ENCODE measurements around the gene UBR7. TPM values are rescaled to one million over a fixed set of nuclear protein-coding genes. Genes with fewer than 3 reads are reported as not detected.
"Not testable (repeated sequence)": the region's sequence is repeated elsewhere in the genome, so short reads cannot be mapped to it uniquely, and the experiment has no call there.

The UBR7 gene
- total RNA-seq, 1 donor from 2014 or later, result 7.8 TPM

DNA sequence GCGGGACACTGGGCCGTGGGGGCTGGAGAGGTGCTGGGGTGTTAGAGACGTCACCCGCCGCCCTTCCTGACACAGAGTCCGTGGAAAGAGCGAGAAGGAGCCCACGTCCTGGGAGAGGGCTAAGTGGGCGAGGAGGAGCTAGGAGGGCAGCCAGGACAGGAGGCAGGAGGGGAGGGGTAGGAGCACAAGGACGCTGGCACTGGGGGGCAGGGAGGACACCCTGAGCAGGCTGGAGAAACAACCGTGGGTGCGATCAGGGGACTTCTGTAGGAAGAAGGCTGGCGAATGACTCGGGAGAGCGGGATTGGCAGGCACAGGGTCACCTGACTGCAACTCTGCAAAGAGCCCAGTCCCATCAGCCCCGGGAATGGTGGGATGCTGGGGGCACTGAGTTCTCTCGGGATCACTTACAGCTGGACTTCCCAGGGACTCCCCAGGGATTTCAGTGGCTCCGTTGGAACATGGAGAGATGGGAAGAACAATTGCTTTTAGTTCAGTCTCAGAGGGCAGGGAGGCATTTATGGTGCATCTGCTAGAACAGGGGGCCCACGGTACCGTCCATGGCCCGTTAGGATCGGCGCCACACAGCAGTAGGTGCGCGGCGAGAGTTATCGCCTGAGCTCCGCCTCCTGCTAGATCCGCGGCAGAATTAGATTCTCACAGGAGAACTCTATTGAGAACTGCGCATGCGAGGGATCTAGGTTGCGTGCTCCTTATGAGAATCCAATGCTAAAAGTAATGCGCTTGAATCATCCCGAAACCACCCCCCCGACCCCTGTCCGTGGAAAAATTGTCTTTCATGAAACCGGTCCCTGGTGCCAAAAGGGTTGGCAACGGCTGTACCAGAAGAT, 24.3 kb downstream of the UBR7 start:
- peak; percentile 55 for DNase-seq (ENCODE audit: low read depth)
- H3K4me1 Mint-ChIP-seq (ENCODE audit: low read depth, unreplicated experiment), result peaks cover 9% of the 10 kb centered on the region
- H3K27ac Mint-ChIP-seq (ENCODE audit: unreplicated experiment), result no peak overlapping the region
- H3K9me3 Mint-ChIP-seq (ENCODE audit: unreplicated experiment), result peaks cover 5% of the 10 kb centered on the region
- H3K9ac ChIP-seq (ENCODE audit: low read length), result peak overlapping the region; percentile 81
- TF ChIP-seq EZH2 (IDR thresholded peaks at IDR 0.05; ENCODE audit: insufficient read depth, low read length), result no peak
- TF ChIP-seq, protein P1, sequence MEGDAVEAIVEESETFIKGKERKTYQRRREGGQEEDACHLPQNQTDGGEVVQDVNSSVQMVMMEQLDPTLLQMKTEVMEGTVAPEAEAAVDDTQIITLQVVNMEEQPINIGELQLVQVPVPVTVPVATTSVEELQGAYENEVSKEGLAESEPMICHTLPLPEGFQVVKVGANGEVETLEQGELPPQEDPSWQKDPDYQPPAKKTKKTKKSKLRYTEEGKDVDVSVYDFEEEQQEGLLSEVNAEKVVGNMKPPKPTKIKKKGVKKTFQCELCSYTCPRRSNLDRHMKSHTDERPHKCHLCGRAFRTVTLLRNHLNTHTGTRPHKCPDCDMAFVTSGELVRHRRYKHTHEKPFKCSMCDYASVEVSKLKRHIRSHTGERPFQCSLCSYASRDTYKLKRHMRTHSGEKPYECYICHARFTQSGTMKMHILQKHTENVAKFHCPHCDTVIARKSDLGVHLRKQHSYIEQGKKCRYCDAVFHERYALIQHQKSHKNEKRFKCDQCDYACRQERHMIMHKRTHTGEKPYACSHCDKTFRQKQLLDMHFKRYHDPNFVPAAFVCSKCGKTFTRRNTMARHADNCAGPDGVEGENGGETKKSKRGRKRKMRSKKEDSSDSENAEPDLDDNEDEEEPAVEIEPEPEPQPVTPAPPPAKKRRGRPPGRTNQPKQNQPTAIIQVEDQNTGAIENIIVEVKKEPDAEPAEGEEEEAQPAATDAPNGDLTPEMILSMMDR (IDR thresholded peaks at IDR 0.05; ENCODE audit: insufficient read depth, low read depth, low read length), result no peak
- no peaks in the 10 kb centered on the region for H3K27me3 ChIP-seq (ENCODE audit: insufficient read depth, low read length)
- H3K79me2 ChIP-seq (ENCODE audit: insufficient read depth, low read length), result no peaks in the 10 kb centered on the region
- peaks cover 15% of the 10 kb centered on the region for H3K4me1 ChIP-seq (ENCODE audit: insufficient read depth, low read length)
- H3K4me3 ChIP-seq (ENCODE audit: insufficient read depth, low read depth, low read length), result peak overlapping the region; percentile 67
- peaks cover 4% of the 10 kb centered on the region for H3K36me3 ChIP-seq (ENCODE audit: insufficient read depth, low read length)
- no peaks in the 10 kb centered on the region for H3K27me3 Mint-ChIP-seq (ENCODE audit: low read depth, unreplicated experiment)
- H3K27ac ChIP-seq (ENCODE audit: low read depth, low read length), result peak overlapping the region; percentile 61
- H3K4me3 Mint-ChIP-seq (ENCODE audit: unreplicated experiment), result no peak overlapping the region
- H2AFZ ChIP-seq (ENCODE audit: low read depth, low read length), result peak overlapping the region; percentile 88
- FAIRE-seq, result no peak
- peaks cover 13% of the 10 kb centered on the region for H3K36me3 Mint-ChIP-seq (ENCODE audit: low read depth, unreplicated experiment)
- no peaks in the 10 kb centered on the region for H3K9me3 ChIP-seq (ENCODE audit: insufficient read depth, low read depth, low read length)
- no peaks in the 10 kb centered on the region for H4K20me1 ChIP-seq (ENCODE audit: insufficient read depth, low read length)
- peak overlapping the region; percentile 97 for H3K4me2 ChIP-seq (ENCODE audit: low read length)

DNA sequence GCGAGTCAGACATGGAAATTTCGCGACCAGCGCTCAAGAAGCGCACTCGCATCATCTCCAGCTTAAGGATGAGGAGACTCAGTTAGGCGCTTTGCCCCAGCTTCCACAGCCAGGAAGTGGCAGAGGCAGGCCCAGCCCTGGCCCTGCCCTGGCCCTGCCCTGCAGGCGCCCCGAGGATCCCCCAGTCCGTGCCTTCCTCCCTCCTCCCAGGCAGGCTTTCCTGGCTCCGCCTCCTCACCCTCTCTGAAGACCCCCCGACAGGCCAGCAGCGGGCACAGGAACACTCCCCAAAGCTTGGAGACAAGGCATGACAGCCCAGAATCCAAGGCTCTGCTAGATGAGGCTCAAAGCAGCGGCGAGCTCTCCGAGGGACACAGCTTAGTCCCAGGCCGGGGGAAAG, 25.1 kb downstream of the UBR7 start:
- no peak overlapping the region for H3K4me3 Mint-ChIP-seq (ENCODE audit: unreplicated experiment)
- Histone ChIP-seq H3K4me1 (ENCODE audit: insufficient read depth, low read length) (peaks cover 15% of the 10 kb centered on the region), H3K27me3 (ENCODE audit: insufficient read depth, low read length) (no peaks in the 10 kb centered on the region), H3K4me2 (ENCODE audit: low read length) (peak overlapping the region; percentile 97), H3K27ac (ENCODE audit: low read depth, low read length) (peak overlapping the region; percentile 25), H3K9me3 (ENCODE audit: insufficient read depth, low read depth, low read length) (no peaks in the 10 kb centered on the region), H4K20me1 (ENCODE audit: insufficient read depth, low read length) (no peaks in the 10 kb centered on the region), H3K4me3 (ENCODE audit: insufficient read depth, low read depth, low read length) (peak overlapping the region; percentile 67), H3K9ac (ENCODE audit: low read length) (peak overlapping the region; percentile 81), H3K36me3 (ENCODE audit: insufficient read depth, low read length) (peaks cover 4% of the 10 kb centered on the region), H3K79me2 (ENCODE audit: insufficient read depth, low read length) (no peaks in the 10 kb centered on the region), H2AFZ (ENCODE audit: low read depth, low read length) (peak overlapping the region; percentile 67)
- DNase-seq (ENCODE audit: low read depth) (no peak), FAIRE-seq (no peak)
- no peak for TF ChIP-seq EZH2 (IDR thresholded peaks at IDR 0.05; ENCODE audit: insufficient read depth, low read length)
- TF ChIP-seq, protein P1 (IDR thresholded peaks at IDR 0.05; ENCODE audit: insufficient read depth, low read depth, low read length), result no peak
- peaks cover 9% of the 10 kb centered on the region for H3K4me1 Mint-ChIP-seq (ENCODE audit: low read depth, unreplicated experiment)
- peaks cover 14% of the 10 kb centered on the region for H3K36me3 Mint-ChIP-seq (ENCODE audit: low read depth, unreplicated experiment)
- H3K27ac Mint-ChIP-seq (ENCODE audit: unreplicated experiment), result peak overlapping the region; percentile 12
- peaks cover 5% of the 10 kb centered on the region for H3K9me3 Mint-ChIP-seq (ENCODE audit: unreplicated experiment)
- no peaks in the 10 kb centered on the region for H3K27me3 Mint-ChIP-seq (ENCODE audit: low read depth, unreplicated experiment)

DNA sequence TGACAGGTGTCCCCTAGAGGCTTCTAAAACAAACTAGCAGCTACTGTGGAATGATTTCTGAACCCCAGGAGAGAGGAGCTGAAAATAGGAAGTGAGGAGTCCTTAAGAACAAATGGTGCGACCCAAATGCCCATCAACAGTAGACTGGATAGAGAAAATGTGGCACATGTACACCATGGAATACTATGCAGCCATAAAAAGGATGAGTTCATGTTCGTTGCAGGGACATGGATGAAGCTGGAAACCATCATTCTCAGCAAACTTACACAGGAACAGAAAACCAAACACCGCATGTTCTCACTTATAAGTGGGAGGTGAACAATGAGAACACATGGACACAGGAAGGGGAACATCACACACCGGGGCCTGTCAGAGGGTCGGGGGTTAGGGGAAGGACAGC, 26.0 kb downstream of the UBR7 start:
- not testable (repeated sequence) for H3K9ac ChIP-seq (ENCODE audit: low read length); DNase-seq (ENCODE audit: low read depth); H3K4me3 ChIP-seq (ENCODE audit: insufficient read depth, low read depth, low read length); H3K27me3 ChIP-seq (ENCODE audit: insufficient read depth, low read length); H3K27ac Mint-ChIP-seq (ENCODE audit: unreplicated experiment); H4K20me1 ChIP-seq (ENCODE audit: insufficient read depth, low read length); H3K4me3 Mint-ChIP-seq (ENCODE audit: unreplicated experiment); H3K4me1 Mint-ChIP-seq (ENCODE audit: low read depth, unreplicated experiment); H3K27me3 Mint-ChIP-seq (ENCODE audit: low read depth, unreplicated experiment); H3K4me2 ChIP-seq (ENCODE audit: low read length); H3K36me3 ChIP-seq (ENCODE audit: insufficient read depth, low read length); H3K9me3 Mint-ChIP-seq (ENCODE audit: unreplicated experiment); H3K79me2 ChIP-seq (ENCODE audit: insufficient read depth, low read length); H2AFZ ChIP-seq (ENCODE audit: low read depth, low read length); H3K27ac ChIP-seq (ENCODE audit: low read depth, low read length); FAIRE-seq; H3K9me3 ChIP-seq (ENCODE audit: insufficient read depth, low read depth, low read length)
- peaks cover 10% of the 10 kb centered on the region for H3K36me3 Mint-ChIP-seq (ENCODE audit: low read depth, unreplicated experiment)
- H3K4me1 ChIP-seq (ENCODE audit: insufficient read depth, low read length), result peaks cover 15% of the 10 kb centered on the region
